GM23338 (cell line): ENCODE data around the gene HLA-DOA. TPM values are rescaled to one million over a fixed set of nuclear protein-coding genes. Genes with fewer than 3 reads are reported as not detected.

Source experiments
- ATAC-seq: fragments of 200-7000 bp; cut with Tn5 transposase; 3 replicates; pipeline ENCODE4 v1.9.1; 2020
- DNase-seq: peaks from one replicate; pipeline ENCODE4 v3.0.0-alpha.2; 2015; ENCODE audit warnings: low spot score
- H2AFZ ChIP-seq: fragments of 200-600 bp; sonication (generic); 2 replicates; pipeline ENCODE4 v1.8.0; 2016; ENCODE audit warnings: antibody characterized with exemption, mild to moderate bottlenecking, moderate library complexity
- H3F3A ChIP-seq: fragments of 200-600 bp; sonication (generic); replicated peaks from 2 replicates; pipeline ENCODE4 v1.8.0; 2017; ENCODE audit warnings: antibody characterized with exemption, mixed run types, low read depth
- H3K27ac ChIP-seq: fragments of 200-600 bp; sonication (generic); 2 replicates; pipeline ENCODE4 v1.6.1; 2016; ENCODE audit warnings: low read depth
- H3K27me3 ChIP-seq: fragments of 200-600 bp; sonication (generic); 2 replicates; pipeline ENCODE4 v1.8.0; 2016; ENCODE audit warnings: mild to moderate bottlenecking, mixed run types, moderate library complexity; ENCODE audit not compliant: insufficient read depth
- H3K36me3 ChIP-seq: fragments of 200-600 bp; sonication (generic); 2 replicates; pipeline ENCODE4 v1.8.0; 2016; ENCODE audit warnings: mild to moderate bottlenecking; ENCODE audit not compliant: insufficient read depth
- H3K4me1 ChIP-seq: fragments of 200-600 bp; sonication (generic); 2 replicates; pipeline ENCODE4 v1.8.0; 2016; ENCODE audit warnings: mild to moderate bottlenecking, moderate library complexity; ENCODE audit not compliant: insufficient read depth
- H3K4me2 ChIP-seq: fragments of 200-600 bp; sonication (generic); 2 replicates; pipeline ENCODE4 v1.7.1; 2017; ENCODE audit warnings: mixed run types
- H3K4me3 ChIP-seq: fragments of 200-600 bp; sonication (generic); 2 replicates; pipeline ENCODE4 v1.6.1; 2016; ENCODE audit warnings: mixed run types
- H3K79me2 ChIP-seq: fragments of 200-600 bp; sonication (generic); replicated peaks from 2 replicates; pipeline ENCODE4 v1.8.0; 2017; ENCODE audit warnings: mild to moderate bottlenecking; ENCODE audit not compliant: insufficient read depth
- H3K9me2 ChIP-seq: fragments of 200-600 bp; sonication (generic); 2 replicates; pipeline ENCODE4 v1.8.0; 2017; ENCODE audit not compliant: insufficient read depth
- H4K20me1 ChIP-seq: fragments of 200-600 bp; sonication (generic); replicated peaks from 2 replicates; pipeline ENCODE4 v1.8.0; 2017; ENCODE audit warnings: mild to moderate bottlenecking; ENCODE audit not compliant: insufficient read depth
- H3K27ac Mint-ChIP-seq: 2 replicates; pipeline ENCODE4 v1.8.0; 2020; ENCODE audit warnings: inconsistent platforms, mild to moderate bottlenecking, moderate library complexity, mixed read lengths
- H3K27me3 Mint-ChIP-seq: 3 replicates; pipeline ENCODE4 v1.8.0; 2022; ENCODE audit warnings: low read depth, mild to moderate bottlenecking, moderate library complexity, mixed read lengths, inconsistent platforms; ENCODE audit not compliant: insufficient read depth, poor library complexity
- H3K36me3 Mint-ChIP-seq: 3 replicates; pipeline ENCODE4 v1.8.0; 2021; ENCODE audit warnings: low read depth, mild to moderate bottlenecking, inconsistent platforms, moderate library complexity, mixed read lengths
- H3K4me1 Mint-ChIP-seq: 3 replicates; pipeline ENCODE4 v1.8.0; 2020; ENCODE audit warnings: mild to moderate bottlenecking, inconsistent platforms, mixed read lengths
- H3K4me3 Mint-ChIP-seq: 3 replicates; pipeline ENCODE4 v1.8.0; 2021; ENCODE audit warnings: moderate library complexity, mild to moderate bottlenecking, inconsistent platforms, mixed read lengths
- H3K9me3 Mint-ChIP-seq: 3 replicates; pipeline ENCODE4 v1.8.0; 2020; ENCODE audit warnings: moderate library complexity, mild to moderate bottlenecking, inconsistent platforms, mixed read lengths
- EZH2phosphoT487 ChIP-seq: fragments of 200-600 bp; sonication (generic); IDR thresholded peaks from one replicate; pipeline ENCODE4 v1.8.1; 2018; ENCODE audit warnings: antibody characterized with exemption; ENCODE audit not compliant: unreplicated experiment
- JUNB ChIP-seq: IDR thresholded peaks from one replicate; pipeline ENCODE4 v1.6.1; 2016; ENCODE audit warnings: antibody characterized with exemption; ENCODE audit not compliant: unreplicated experiment
- NANOG ChIP-seq: IDR thresholded peaks from 2 replicates; pipeline ENCODE4 v1.6.1; 2016; ENCODE audit warnings: antibody characterized with exemption, borderline replicate concordance
- POLR2AphosphoS5 ChIP-seq: IDR thresholded peaks from 2 replicates; pipeline ENCODE4 v1.6.1; 2016; ENCODE audit warnings: antibody characterized with exemption, low read depth
- ZNF114 ChIP-seq: fragments of 250-450 bp; sonication (Bioruptor Pico); IDR thresholded peaks from 2 replicates; pipeline ENCODE4 v1.5.0; 2020; ENCODE audit warnings: mild to moderate bottlenecking, moderate library complexity
- polyA plus RNA-seq: library from polyadenylated mRNA; unstranded; fragments of >200 nt; fragmentation: Nextera tagmentation; extraction: Ambion mirVana; gene quantifications from 2 replicates; pipeline ENCODE4 v1.2.1, GENCODE V29; 2016
- total RNA-seq: library from RNA; depleted of rRNA; stranded (reverse); fragments of >200 nt; shearing (Covaris generic); gene quantifications from 2 replicates; pipeline ENCODE4 v1.2.3, GENCODE V29; 2014
- TF ChIP-seq, protein P1 (sequence below): IDR thresholded peaks from 2 replicates; pipeline ENCODE4 v1.6.1; 2016; ENCODE audit warnings: antibody characterized with exemption

Gene HLA-DOA
- total and polyA plus RNA-seq, 2 experiments from 2014 or later, result 4.8 to 30.5 TPM

DNA sequence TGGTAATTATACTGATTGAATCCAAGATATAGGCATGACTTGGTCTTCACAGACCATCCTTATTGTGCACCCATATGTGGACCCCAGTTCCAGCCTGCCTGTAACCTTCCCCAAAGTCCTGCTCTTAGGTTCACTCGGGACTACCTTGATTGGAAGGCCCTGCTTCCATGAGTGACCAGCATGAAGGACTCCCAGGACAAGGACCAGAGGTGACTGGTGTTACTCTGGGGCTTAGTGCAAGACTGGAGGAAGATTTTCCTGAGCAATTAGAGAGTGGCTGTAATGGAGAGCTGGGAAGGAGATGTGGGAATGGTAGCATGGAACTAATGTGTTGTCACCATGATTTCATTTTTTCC, 25.9 kb downstream of the HLA-DOA start (continued):
- TF ChIP-seq NANOG (no peak), JUNB (no peak)

DNA sequence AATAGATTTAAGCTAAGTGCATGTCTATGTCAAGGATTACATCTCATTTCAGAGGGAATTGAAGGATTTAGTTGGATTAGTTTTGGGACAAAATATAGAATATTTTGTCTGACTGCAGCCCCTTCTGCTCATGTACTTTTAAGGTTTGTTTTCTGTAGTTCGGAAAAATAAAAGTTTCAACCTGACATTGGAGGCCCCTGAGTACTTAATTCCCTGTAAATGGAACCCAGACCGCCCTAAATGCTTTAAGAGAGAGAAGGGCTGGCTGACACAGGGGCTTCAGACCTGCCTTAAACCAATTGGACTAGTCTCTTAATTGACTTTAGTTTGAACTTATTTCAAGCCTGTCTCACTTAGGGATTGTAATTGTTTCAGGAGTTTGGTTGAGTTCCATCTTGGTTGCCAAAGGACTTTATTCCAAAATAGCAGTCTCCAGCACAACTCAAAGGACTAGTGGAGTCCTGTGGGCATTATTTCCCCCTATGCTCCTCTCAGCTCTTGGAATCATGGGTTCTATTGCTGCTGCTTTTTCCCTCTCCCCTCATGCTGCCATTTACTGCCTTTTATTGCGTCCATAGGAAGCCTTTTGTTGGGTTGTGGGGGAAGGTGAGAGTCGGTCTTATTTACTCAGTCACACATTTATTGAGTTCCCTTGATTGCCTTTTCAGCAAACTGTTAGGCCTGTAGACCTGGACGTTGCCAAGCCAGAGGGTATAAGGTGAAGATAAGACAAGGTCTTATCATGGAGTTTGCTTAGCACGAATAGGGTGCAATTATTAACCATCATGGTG, 26.5 kb downstream of the HLA-DOA start:
- Histone ChIP-seq H3K36me3 (peaks cover 31% of the 10 kb centered on the region), H3K27ac (peak overlapping the region; percentile 76; the same call in 1 of the 2 replicates), H3K79me2 (peaks cover 14% of the 10 kb centered on the region), H3K4me3 (no peak overlapping the region), H2AFZ (no peak overlapping the region), H3K4me2 (no peak overlapping the region), H3K4me1 (peaks cover 7% of the 10 kb centered on the region; the same call in 1 of the 2 replicates), H3F3A (peaks cover 68% of the 10 kb centered on the region), H3K9me2 (no peaks in the 10 kb centered on the region), H4K20me1 (peaks cover 43% of the 10 kb centered on the region), H3K27me3 (no peaks in the 10 kb centered on the region)
- DNase-seq, result no peak
- H3K36me3 Mint-ChIP-seq, result peaks cover 44% of the 10 kb centered on the region
- peak overlapping the region; percentile 24; the same call in 1 of the 2 replicates for H3K27ac Mint-ChIP-seq
- H3K27me3 Mint-ChIP-seq, result peaks cover 28% of the 10 kb centered on the region
- H3K4me1 Mint-ChIP-seq, result peaks cover 37% of the 10 kb centered on the region
- ATAC-seq, result peak; percentile 6; the same call in 2 of the 3 replicates
- no peaks in the 10 kb centered on the region; the same call in 2 of the 3 replicates for H3K9me3 Mint-ChIP-seq
- TF ChIP-seq ZNF114 (no peak), POLR2AphosphoS5 (0 out of 2 replicates have a peak, but pooled peaks have one; percentile 14)
- H3K4me3 Mint-ChIP-seq, result no peak overlapping the region; the same call in 2 of the 3 replicates

DNA sequence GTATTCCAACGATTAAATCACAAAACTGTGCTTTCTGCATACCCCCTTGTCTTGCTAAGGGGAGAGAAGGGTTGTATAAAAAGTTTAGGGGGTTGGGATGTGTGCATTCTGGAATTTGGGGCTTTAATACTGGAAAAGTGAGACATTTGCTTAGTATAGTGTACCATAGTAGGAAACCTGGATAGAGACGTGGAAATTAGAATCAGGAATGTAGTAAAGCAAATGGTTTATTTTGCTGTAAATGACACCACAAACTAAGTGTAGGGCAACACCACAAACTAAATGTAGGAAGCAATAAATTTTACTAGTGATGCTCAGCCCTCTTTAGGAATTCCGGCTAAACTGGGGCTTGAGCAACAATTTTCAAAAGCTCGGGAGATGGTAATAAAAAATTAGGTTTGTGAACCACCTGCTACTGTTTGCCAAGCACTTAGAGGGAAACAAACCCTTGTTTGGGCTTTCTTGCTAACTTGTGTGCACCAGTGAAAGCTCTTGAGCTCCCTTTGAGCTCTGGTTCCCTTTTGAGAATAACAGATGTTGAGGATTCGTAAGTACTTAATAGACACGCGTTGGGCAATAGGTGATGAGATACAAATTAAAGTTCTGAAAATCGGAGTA, 27.2 kb downstream of the HLA-DOA start:
- Histone ChIP-seq H3K9me2 (no peaks in the 10 kb centered on the region), H3K36me3 (peaks cover 38% of the 10 kb centered on the region), H3K4me3 (no peak overlapping the region), H3F3A (peaks cover 75% of the 10 kb centered on the region), H3K4me1 (peaks cover 5% of the 10 kb centered on the region; the same call in 1 of the 2 replicates), H3K79me2 (peaks cover 21% of the 10 kb centered on the region), H2AFZ (no peak overlapping the region), H3K4me2 (no peak overlapping the region), H3K27ac (peak overlapping the region; percentile 76; the same call in 1 of the 2 replicates), H3K27me3 (no peaks in the 10 kb centered on the region), H4K20me1 (peaks cover 50% of the 10 kb centered on the region)
- Mint-ChIP-seq H3K27me3 (peaks cover 32% of the 10 kb centered on the region), H3K27ac (no peak overlapping the region), H3K4me3 (no peak overlapping the region), H3K4me1 (peaks cover 41% of the 10 kb centered on the region), H3K9me3 (no peaks in the 10 kb centered on the region; the same call in 2 of the 3 replicates), H3K36me3 (peaks cover 51% of the 10 kb centered on the region)
- no peak for TF ChIP-seq EZH2phosphoT487
- peak; percentile 15; the same call in 1 of the 2 replicates for TF ChIP-seq POLR2AphosphoS5
- TF ChIP-seq, protein P1, sequence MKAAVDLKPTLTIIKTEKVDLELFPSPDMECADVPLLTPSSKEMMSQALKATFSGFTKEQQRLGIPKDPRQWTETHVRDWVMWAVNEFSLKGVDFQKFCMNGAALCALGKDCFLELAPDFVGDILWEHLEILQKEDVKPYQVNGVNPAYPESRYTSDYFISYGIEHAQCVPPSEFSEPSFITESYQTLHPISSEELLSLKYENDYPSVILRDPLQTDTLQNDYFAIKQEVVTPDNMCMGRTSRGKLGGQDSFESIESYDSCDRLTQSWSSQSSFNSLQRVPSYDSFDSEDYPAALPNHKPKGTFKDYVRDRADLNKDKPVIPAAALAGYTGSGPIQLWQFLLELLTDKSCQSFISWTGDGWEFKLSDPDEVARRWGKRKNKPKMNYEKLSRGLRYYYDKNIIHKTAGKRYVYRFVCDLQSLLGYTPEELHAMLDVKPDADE, result no peak
- no peak for DNase-seq
- ATAC-seq, result no peak; the same call in 2 of the 3 replicates
